HepG2 (cell line): ENCODE data around the gene DNAAF9. TPM values are rescaled to one million over a fixed set of nuclear protein-coding genes. Genes with fewer than 3 reads are reported as not detected.

ENCODE experiments used
- CENPBD1 ChIP-seq: sonication (generic); formaldehyde crosslinking; IDR thresholded peaks from 2 replicates; pipeline ENCODE4 v1.8.0; 2022; ENCODE audit warnings: missing genetic modification reagents, low read depth, mild to moderate bottlenecking, borderline replicate concordance
- CENPT ChIP-seq: sonication (generic); formaldehyde crosslinking; IDR thresholded peaks from 2 replicates; pipeline ENCODE4 v1.8.0; 2022; ENCODE audit warnings: low read depth, mild to moderate bottlenecking, moderate library complexity, missing genetic modification reagents
- FOXK2 ChIP-seq: fragments of 450-650 bp; IDR thresholded peaks from 2 replicates; pipeline ENCODE4 v1.6.1; 2016
- GABPA ChIP-seq, 2 experiments: IDR thresholded peaks; 2 replicates each; pipeline ENCODE4 v1.6.1; 2011 to 2016; ENCODE audit warnings: low read depth in 2 of 2, low read length in 1 of 2, missing biosample characterization in 1 of 2, missing genetic modification characterization in 1 of 2
- HDAC1 ChIP-seq: sonication (generic); formaldehyde crosslinking; IDR thresholded peaks from 2 replicates; pipeline ENCODE4 v1.5.1; 2020; ENCODE audit warnings: mild to moderate bottlenecking, missing genetic modification reagents
- HMGA1 ChIP-seq: sonication (generic); formaldehyde crosslinking; conservative IDR thresholded peaks from 2 replicates; pipeline ENCODE4 v1.4.0; 2020; ENCODE audit warnings: missing genetic modification reagents
- HNRNPL ChIP-seq: fragments of 200-400 bp; formaldehyde crosslinking; IDR thresholded peaks from 2 replicates; pipeline ENCODE4 v1.6.1; 2017; ENCODE audit warnings: mild to moderate bottlenecking, low read depth, low read length
- RARA ChIP-seq: IDR thresholded peaks from 2 replicates; pipeline ENCODE4 v1.6.1; 2016; ENCODE audit warnings: missing genetic modification reagents, missing compliant biosample characterization
- SMYD3 ChIP-seq: sonication (generic); formaldehyde crosslinking; IDR thresholded peaks from 2 replicates; pipeline ENCODE4 v1.8.1; 2023; ENCODE audit warnings: mild to moderate bottlenecking, missing genetic modification reagents
- SRF ChIP-seq: IDR thresholded peaks from 2 replicates; pipeline ENCODE4 v1.6.1; 2011; ENCODE audit warnings: mild to moderate bottlenecking, low read depth, low read length, moderate library complexity
- TBX2 ChIP-seq: sonication (generic); formaldehyde crosslinking; IDR thresholded peaks from 2 replicates; pipeline ENCODE4 v1.5.0; 2020; ENCODE audit warnings: missing genetic modification reagents, mild to moderate bottlenecking, borderline replicate concordance
- TFAP4 ChIP-seq: sonication (generic); IDR thresholded peaks from 2 replicates; pipeline ENCODE4 v1.6.1; 2016; ENCODE audit warnings: low read depth, borderline replicate concordance
- U2AF2 ChIP-seq: fragments of 200-400 bp; formaldehyde crosslinking; IDR thresholded peaks from 2 replicates; pipeline ENCODE4 v1.6.1; 2017; ENCODE audit warnings: low read depth, mild to moderate bottlenecking, low read length
- ZNF546 ChIP-seq: sonication (generic); formaldehyde crosslinking; conservative IDR thresholded peaks from 2 replicates; pipeline ENCODE4 v1.8.1; 2023; ENCODE audit warnings: mild to moderate bottlenecking, missing genetic modification reagents
- ZNF644 ChIP-seq: IDR thresholded peaks from 2 replicates; pipeline ENCODE4 v1.6.1; 2016; ENCODE audit warnings: low read depth
- ZNF768 ChIP-seq: sonication (generic); formaldehyde crosslinking; IDR thresholded peaks from 2 replicates; pipeline ENCODE4 v1.4.0; 2020; ENCODE audit warnings: missing genetic modification reagents
- ZNF775 ChIP-seq: sonication (generic); formaldehyde crosslinking; IDR thresholded peaks from 2 replicates; pipeline ENCODE4 v1.4.0; 2020; ENCODE audit warnings: missing genetic modification reagents, mild to moderate bottlenecking, moderate library complexity, borderline replicate concordance
- ZSCAN31 ChIP-seq: sonication (generic); formaldehyde crosslinking; IDR thresholded peaks from 2 replicates; pipeline ENCODE4 v1.5.0; 2020; ENCODE audit warnings: low read depth, mild to moderate bottlenecking, missing genetic modification reagents
- polyA plus RNA-seq, 8 experiments: library from polyadenylated mRNA; depleted of rRNA in 3 of 8; stranded (reverse) in 7 of 8; unstranded in 1 of 8; fragments of >200 nt; fragmentation: Illumina TruSeq in 4 of 8; extraction: Trizol in 4 of 8; gene quantifications; 2 replicates each; pipeline versions ENCODE4 v1.2.1 to v1.2.3, GENCODE V29; 2011 to 2016; ENCODE audit warnings: low read depth in 4 of 8, missing spikeins in 1 of 8, mixed read lengths in 1 of 8; ENCODE audit not compliant: insufficient read depth in 1 of 8
- total RNA-seq, 5 experiments: library from RNA; depleted of rRNA; stranded (reverse); fragments of >200 nt; fragmentation: Illumina TruSeq; extraction: Trizol; gene quantifications; 2 replicates each; pipeline ENCODE4 v1.2.3, GENCODE V29; 2016; ENCODE audit warnings: low read depth in 1 of 5
- TF ChIP-seq, protein P1 (sequence below): sonication (generic); formaldehyde crosslinking; IDR thresholded peaks from 2 replicates; pipeline ENCODE4 v1.4.0; 2020; ENCODE audit warnings: missing genetic modification reagents, borderline replicate concordance
- TF ChIP-seq, protein P2 (sequence below): sonication (generic); formaldehyde crosslinking; IDR thresholded peaks from 2 replicates; pipeline ENCODE4 v1.5.1; 2020; ENCODE audit warnings: mild to moderate bottlenecking, missing genetic modification reagents, borderline replicate concordance
- TF ChIP-seq, protein P3 (sequence below): sonication (generic); formaldehyde crosslinking; IDR thresholded peaks from 2 replicates; pipeline ENCODE4 v1.4.0; 2020; ENCODE audit warnings: missing genetic modification reagents
- TF ChIP-seq, protein P4 (sequence below): sonication (generic); formaldehyde crosslinking; IDR thresholded peaks from 2 replicates; pipeline ENCODE4 v1.4.0; 2020; ENCODE audit warnings: mild to moderate bottlenecking, missing genetic modification reagents

DNAAF9 gene
- total and polyA plus RNA-seq, 2 of the 13 experiments (the other 11 are each of a cell fraction or from before 2014, with no cell fraction given) = 10.5 to 14.9 TPM

DNA sequence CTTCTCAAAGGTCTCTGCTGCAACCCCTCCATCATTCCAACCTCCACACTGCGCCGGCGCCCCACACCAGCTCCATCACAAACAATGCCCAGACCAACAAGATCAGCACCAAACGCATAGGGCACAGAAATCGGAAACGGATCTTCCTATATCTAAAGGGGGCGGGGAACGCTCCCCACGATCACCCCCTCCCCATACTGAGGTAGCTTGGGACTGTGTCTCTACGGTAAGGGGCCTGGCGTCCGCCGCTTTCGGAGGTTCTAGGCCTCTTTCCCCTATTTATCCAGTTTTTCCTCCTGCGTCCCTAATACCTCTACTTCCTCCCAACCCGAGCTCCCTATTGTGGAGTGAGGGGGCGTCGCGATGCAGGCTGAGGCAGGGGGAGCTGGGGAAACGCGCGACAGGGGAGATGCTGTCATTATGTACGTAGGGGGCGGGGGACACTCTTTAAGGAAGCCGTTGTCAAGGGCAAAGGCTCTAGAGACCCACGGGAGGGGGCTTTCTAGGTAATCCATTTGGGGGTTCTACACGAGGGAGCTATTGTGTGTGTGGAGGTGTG is 909 bp downstream of the DNAAF9 start (continued):
- TF ChIP-seq GABPA (IDR thresholded peaks at IDR 0.05; ENCODE audit: low read depth, low read length) (no peak), GABPA (CRISPR knock-in tag; IDR thresholded peaks at IDR 0.05; ENCODE audit: low read depth) (no peak), SRF (no peak), ZNF775 (CRISPR knock-in tag) (no peak), ZSCAN31 (CRISPR knock-in tag) (no peak), U2AF2 (no peak), FOXK2 (no peak), TFAP4 (no peak), CENPBD1 (CRISPR knock-in tag) (no peak), ZNF546 (CRISPR knock-in tag) (no peak; the same call in 1 of the 2 replicates), CENPT (CRISPR knock-in tag) (no peak), ZNF644 (no peak), TBX2 (CRISPR knock-in tag) (no peak), SMYD3 (CRISPR knock-in tag) (no peak), RARA (CRISPR knock-in tag) (no peak), HMGA1 (CRISPR knock-in tag) (no peak), ZNF768 (CRISPR knock-in tag) (no peak), HNRNPL (no peak), HDAC1 (peak; percentile 34; the same call in 1 of the 2 replicates)
- TF ChIP-seq, protein P1, sequence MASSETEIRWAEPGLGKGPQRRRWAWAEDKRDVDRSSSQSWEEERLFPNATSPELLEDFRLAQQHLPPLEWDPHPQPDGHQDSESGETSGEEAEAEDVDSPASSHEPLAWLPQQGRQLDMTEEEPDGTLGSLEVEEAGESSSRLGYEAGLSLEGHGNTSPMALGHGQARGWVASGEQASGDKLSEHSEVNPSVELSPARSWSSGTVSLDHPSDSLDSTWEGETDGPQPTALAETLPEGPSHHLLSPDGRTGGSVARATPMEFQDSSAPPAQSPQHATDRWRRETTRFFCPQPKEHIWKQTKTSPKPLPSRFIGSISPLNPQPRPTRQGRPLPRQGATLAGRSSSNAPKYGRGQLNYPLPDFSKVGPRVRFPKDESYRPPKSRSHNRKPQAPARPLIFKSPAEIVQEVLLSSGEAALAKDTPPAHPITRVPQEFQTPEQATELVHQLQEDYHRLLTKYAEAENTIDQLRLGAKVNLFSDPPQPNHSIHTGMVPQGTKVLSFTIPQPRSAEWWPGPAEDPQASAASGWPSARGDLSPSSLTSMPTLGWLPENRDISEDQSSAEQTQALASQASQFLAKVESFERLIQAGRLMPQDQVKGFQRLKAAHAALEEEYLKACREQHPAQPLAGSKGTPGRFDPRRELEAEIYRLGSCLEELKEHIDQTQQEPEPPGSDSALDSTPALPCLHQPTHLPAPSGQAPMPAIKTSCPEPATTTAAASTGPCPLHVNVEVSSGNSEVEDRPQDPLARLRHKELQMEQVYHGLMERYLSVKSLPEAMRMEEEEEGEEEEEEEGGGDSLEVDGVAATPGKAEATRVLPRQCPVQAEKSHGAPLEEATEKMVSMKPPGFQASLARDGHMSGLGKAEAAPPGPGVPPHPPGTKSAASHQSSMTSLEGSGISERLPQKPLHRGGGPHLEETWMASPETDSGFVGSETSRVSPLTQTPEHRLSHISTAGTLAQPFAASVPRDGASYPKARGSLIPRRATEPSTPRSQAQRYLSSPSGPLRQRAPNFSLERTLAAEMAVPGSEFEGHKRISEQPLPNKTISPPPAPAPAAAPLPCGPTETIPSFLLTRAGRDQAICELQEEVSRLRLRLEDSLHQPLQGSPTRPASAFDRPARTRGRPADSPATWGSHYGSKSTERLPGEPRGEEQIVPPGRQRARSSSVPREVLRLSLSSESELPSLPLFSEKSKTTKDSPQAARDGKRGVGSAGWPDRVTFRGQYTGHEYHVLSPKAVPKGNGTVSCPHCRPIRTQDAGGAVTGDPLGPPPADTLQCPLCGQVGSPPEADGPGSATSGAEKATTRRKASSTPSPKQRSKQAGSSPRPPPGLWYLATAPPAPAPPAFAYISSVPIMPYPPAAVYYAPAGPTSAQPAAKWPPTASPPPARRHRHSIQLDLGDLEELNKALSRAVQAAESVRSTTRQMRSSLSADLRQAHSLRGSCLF = no peak
- TF ChIP-seq, protein P2, sequence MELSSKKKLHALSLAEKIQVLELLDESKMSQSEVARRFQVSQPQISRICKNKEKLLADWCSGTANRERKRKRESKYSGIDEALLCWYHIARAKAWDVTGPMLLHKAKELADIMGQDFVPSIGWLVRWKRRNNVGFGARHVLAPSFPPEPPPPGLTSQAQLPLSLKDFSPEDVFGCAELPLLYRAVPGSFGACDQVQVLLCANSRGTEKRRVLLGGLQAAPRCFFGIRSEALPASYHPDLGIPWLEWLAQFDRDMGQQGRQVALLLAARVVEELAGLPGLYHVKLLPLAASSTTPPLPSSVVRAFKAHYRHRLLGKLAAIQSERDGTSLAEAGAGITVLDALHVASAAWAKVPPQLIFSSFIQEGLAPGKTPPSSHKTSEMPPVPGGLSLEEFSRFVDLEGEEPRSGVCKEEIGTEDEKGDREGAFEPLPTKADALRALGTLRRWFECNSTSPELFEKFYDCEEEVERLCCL (CRISPR knock-in tag) = no peak; the same call in 1 of the 2 replicates
- TF ChIP-seq, protein P3, sequence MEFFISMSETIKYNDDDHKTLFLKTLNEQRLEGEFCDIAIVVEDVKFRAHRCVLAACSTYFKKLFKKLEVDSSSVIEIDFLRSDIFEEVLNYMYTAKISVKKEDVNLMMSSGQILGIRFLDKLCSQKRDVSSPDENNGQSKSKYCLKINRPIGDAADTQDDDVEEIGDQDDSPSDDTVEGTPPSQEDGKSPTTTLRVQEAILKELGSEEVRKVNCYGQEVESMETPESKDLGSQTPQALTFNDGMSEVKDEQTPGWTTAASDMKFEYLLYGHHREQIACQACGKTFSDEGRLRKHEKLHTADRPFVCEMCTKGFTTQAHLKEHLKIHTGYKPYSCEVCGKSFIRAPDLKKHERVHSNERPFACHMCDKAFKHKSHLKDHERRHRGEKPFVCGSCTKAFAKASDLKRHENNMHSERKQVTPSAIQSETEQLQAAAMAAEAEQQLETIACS (CRISPR knock-in tag) = no peak
- TF ChIP-seq, protein P4, sequence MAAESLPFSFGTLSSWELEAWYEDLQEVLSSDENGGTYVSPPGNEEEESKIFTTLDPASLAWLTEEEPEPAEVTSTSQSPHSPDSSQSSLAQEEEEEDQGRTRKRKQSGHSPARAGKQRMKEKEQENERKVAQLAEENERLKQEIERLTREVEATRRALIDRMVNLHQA = no peak
